Cortex of kidney (tissue), 1 donor: Measurements from ENCODE around the gene RCAN2.
"Not testable (repeated sequence)": the region's sequence is repeated elsewhere in the genome, so short reads cannot be mapped to it uniquely, and the experiment has no call there.

Experiments used
- DNase-seq: peaks from one replicate; lab custom pipeline; 2025; lab: John Stamatoyannopoulos, UW

Gene RCAN2

DNA sequence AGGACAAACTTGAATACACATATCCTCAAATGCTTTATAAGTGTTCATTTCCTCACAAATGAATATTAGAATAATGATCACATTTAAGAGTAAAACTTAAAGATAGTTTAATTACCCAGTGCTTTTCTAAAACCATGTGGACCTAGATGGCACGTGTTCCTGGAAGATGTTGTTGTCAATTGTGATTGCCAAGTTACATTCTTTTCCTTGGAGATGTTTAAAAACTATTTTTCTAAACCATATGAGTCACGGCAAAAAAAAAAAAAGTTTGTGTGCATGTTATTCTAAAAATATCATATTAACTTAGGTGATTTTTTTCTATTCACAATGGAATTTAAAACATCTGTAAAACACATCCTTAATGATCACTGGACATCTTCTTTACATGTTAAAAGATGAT, 51.1 kb downstream of the RCAN2 start:
- DNase-seq, result no peak

DNA sequence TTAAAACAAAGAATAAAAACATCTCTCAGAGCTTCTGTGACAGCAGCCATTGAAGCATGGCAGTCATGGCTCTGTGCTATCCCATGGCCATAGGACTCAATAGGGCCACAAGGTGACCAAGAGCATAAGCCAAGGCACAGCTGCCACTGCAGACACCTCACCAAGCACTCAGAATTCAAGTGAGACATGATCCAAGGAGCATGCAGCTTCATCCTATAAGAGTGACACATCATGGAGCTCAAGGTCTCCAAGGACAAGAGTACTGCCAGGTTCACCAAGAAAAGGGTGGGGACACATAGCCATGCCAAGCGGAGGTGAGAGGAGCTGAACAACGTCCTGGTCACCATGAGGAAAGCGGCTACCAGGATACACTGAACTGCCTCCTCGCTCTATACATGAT, 53.0 kb downstream of the RCAN2 start:
- no peak for DNase-seq

DNA sequence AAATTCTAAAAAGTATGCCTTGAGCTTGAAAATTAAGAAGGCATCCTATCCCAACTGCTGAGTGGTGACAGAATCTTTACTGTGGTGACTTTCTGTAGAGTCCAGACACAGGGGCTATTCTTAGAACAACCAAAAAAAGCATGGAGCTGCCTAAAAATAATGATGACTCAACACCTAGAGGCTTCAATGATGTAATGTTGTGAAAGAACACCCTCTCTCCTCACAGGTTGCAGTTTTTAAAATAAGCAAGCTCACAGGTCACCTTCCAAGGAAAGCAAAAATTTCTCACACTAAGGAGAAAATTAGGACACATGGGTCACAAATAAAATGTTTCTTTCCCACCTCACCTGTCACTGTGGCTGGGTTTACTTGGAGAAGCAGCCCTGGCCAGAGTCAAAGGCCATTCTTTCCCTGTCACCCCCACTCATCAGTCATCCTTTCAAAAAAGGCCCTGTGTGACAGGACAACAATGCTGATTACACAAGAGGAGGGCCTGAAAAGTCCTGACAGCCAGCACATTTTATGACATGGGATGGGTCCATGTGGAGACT, 53.5 kb downstream of the RCAN2 start:
- DNase-seq, result no peak

DNA sequence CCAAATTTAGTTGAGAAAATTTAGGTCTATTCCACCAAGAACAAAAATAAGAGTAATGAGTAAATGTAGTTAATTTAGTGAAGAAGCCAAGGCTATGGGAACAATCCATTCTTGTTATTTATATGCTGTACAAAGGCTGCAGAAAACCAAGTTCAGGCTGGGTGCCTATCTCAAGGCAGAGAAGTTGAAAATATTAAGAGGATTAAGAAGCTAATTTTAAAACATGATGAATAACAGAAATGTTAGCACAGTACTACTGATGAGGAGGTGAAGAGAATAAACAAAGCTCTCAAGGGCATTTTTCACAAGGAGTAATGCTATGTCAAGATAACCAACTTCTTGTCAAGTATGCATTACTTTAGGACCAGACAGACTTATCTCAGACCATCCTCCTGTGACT, 68.6 kb downstream of the RCAN2 start:
- no peak for DNase-seq

DNA sequence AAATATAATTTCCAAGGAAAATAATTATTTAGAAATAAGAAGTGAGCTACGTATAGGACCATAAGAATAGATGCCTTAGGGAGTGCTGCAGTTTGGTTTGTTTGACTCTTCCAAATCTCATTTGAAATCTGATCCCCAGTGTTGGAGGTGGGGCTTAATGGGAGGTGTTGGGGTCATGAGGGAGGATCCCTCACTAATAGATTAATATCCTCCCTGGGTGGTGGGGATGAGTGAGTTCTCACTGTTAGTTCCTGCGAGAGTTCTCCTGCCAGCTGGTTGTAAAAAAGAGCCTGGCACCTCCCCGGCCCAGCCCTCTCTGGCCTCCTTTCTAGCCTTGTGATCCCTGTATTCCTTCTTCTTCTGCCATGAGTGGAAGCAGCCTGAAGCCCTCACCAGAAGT, 69.3 kb downstream of the RCAN2 start:
- no peak for DNase-seq

DNA sequence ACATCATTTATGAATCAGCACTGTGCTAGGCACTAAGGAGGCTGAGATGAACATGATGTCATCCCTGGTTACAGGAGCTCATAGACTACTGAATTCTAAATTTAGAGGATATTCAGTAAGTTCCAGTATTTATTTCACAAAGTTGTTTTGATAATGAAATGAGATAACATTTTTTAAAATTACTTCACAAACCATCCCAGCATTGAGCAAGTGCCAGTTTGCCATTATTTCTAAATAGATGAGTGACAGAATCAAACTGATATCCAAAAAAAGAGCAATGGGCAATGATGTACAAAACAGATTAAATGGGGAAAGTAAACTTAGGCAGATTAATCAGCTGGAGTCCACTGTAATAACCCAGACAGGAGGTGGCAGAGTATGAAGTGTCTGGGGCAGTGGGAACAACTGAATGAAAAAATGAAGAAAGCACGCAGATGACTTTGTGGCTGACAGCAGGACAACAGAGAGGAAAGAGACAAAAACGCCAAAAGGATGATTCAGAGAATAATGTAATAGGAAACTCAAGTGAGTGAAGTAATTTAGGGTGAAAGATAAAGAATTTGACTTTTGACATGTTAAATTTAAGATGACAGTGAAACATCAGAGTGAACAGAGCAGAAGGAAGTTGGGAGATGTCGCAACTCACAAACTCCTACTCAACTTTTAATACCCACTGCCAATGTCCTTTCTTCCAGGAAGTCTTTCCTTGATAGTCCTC, 70.2 kb downstream of the RCAN2 start:
- no peak for DNase-seq

DNA sequence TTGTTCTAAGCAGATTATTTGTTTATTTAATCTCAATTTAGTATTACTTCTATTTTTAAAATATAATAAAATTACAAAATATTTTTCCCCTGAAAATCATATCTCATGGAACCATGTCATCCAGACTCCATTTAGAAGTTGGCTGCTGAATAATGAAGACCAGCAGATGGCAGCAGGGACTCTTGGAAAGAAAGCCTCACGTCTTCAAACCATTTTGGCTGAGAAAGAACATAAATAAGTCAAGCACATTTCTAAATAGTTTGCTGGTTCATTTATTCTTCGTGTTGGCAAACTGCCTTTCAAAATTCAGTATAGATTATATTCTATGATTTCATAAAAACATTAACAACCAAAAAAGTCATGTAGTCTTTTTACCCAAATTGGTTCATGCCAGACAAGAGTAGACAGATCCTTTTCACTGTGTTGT, 71.7 kb downstream of the RCAN2 start:
- DNase-seq, result no peak

DNA sequence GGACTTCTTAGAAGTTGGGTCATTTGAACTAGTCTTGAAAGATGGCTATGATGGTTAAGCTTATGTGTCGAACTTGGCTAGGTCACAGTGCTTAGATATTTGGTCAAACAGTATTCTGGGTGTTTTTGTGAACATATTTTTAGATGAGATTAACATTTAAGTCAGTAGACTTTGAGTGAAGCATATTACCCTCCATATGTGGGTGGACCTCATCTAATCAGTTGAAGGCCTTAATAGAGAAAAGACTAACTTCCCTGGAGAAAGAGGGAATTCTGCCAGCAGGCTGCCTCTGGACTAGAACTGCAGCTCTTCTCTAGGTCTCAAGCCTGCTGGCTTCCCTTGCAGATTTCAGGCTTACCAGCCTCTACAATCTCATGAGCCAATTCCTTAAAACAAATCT, 76.9 kb downstream of the RCAN2 start:
- no peak for DNase-seq

DNA sequence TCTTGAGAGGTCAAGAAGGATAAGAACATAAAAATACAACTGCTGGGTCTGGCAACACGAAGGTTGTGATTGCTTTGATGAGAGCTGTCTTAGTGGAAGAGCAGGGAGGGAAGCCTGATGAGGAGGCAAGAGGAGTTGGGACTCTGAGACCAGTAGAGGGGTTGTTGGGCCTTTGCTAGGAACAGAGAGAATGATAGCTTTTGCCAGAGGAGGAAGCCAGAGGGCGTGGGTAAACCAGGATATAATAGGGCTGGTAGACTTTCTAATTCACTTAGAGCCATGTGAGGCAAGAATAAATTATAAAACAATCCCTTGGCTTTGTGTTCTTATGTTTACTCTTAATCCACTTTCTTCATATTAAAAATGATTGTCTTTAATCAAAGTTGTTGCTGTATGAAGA, 78.6 kb downstream of the RCAN2 start:
- no peak for DNase-seq

DNA sequence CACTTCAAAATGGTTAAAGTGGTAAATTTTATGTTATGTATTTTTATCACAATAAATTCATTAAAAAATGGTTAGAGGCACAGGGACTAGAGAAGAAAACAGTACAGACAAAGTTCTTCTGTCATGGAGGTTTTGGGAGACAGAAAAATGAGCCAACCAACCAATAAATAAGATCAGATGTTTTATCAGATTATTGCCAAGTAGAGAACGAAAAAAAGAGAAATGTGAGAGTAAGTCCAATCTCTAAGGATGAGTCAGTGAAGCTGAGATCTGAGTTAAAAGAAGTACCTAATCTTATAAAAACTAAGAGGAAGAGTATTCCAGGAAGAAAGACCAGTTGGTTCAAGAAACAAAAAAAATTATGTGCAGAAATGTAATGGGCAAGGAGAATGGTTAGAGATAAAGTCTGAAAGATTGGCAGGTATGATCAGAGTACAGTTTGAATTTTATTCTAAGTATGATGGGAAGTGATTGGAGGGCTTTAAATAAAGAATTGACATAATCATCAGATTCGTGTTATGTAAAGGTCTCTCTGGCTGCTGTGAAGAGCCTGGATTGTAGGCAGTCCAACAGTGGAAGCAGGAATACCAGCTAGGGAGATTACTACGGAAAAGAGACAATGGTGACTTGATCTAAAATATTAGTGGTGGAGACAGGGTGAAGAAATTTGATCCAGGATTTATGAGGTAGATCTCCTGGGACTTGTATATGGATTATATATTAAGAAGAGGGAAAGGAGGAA, 79.6 kb downstream of the RCAN2 start:
- no peak for DNase-seq

DNA sequence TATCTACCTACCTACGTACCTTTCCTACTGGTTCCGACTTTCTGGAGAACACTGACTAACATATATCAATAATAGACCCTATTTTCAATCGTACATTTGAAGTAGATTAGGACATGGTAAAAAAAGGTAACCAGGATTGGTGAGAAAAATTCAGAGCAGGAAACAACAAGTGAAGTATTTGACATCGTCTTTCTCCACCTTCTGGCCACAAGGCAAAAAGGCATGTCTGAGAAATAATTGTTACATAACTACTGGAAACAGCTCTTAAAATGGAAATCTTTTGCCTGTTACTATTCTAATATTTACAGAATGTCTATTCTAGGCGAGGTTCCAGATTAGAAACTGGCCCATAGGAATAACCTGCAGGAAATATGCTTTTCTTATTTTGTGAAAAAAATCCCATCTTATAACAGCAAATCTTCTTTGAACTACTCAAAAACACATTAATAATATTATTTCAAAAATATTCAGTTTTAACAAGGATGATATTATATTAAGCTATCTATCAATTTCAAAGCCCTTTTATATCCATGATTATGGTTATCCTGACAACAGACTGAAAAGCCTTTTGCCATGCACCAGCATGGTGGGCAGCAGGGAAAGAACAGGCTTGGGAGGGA, 80.8 kb downstream of the RCAN2 start:
- no peak for DNase-seq

DNA sequence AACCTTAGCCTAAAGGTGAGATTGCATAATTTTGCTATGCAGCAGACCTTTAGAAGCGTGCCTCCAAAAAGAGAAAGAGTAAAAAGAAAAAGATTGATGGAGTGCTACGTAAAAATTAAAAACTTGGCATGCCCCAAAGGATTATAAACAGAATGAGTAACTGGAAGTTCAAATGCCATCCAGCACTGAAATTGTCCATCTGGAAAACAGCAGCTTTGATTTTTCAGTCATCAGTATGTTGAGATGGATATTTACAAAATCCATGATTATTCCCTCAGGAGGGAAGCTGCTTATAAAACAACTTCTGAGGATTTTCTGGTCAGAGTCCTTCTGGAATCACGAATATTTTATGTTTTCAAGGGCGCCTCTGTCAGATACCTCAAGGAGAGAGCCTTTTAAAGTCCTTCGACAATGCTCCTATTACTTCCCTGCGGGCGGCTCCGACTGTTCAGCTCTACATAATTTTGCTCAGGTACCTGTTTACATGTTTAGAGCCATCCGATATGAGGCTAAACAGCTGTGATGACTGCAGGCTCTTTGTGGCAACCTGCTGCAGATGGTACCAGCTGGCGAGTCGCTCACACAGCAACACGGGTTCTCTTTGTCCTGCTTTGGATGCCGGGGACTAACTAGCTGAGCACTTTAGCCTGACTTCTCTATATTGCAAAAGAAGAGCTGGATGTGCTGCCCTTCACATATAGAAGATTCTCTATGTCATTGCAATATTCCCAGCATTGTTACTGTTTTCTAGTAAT, 83.3 kb downstream of the RCAN2 start:
- DNase-seq, result no peak

DNA sequence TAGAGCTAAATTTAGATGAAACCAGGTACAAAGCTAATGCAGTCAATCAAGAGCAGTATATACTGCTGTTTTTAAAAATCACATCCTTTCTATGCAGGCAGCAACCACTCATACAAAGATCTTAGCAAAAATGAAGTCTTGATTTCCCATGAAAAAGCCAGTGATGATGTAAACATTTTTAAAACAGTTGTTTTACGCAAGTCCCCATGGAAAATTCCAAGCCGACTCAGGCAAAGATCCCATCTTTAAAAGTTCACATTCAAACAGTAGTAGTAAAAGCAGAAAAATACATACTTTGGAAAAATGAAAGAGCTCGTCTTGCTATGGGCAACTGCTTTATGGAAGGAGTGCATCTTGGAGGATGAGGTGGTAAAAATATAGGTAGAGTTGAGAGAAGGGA, 84.0 kb downstream of the RCAN2 start:
- DNase-seq, result no peak

DNA sequence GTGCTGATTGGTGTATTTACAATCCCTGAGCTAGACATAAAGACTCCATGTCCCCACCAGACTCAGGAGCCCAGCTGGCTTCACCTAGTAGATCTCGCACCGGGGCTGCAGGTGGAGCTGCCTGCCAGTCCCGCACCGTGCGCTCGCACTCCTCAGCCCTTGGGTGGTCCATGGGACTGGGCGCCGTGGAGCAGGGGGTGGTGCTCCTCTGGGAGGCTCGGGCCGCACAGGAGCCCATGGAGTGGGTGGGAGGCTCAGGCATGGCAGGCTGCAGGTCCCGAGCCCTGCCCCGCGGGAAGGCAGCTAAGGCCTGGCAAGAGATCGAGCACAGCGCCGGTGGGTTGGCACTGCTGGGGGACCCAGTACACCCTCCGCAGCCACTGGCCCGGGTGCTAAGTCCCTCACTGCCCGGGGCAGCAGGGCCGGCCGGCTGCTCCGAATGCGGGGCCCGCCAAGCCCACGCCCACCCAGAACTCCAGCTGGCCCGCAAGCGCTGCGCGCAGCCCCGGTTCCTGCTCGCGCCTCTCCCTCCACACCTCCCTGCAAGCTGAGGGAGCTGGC, 85.5 kb downstream of the RCAN2 start:
- not testable (repeated sequence) for DNase-seq

DNA sequence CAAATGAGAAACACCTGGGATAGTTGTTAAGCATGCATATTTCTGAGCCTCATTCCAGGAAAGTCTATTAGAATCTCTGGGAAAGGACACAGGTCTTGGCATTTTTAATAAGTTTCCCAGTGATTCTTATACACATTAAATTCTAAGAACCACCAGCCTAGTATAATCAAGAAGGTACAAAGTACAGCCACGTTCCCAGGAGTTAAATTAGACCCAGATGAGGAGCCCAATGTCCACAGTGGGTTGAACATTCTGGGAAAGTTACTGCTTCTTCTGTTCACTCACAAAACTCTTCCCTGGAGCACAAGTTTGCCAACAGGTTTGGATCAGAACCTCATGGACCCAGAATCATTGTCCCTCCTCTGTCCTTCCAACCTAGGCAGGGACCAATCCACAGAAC, 90.4 kb downstream of the RCAN2 start:
- no peak for DNase-seq

DNA sequence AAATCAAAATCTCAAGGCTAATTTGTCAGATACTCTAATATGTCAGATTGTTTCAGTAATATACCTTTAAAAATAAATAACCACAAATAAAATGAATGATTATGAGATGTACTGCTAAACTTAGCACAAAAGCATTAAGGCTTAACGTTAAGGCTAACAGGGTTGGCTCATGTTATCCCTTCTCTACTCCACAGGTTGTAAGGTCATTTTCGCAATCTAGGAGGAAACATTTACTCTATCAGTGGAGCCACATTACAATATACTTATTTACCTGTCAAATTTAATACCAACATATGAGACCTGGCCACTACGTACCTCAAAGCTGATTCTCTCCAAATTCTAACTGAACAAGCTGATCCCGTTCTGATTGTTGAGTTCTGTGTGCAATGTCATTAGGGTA, 95.7 kb downstream of the RCAN2 start:
- no peak for DNase-seq

DNA sequence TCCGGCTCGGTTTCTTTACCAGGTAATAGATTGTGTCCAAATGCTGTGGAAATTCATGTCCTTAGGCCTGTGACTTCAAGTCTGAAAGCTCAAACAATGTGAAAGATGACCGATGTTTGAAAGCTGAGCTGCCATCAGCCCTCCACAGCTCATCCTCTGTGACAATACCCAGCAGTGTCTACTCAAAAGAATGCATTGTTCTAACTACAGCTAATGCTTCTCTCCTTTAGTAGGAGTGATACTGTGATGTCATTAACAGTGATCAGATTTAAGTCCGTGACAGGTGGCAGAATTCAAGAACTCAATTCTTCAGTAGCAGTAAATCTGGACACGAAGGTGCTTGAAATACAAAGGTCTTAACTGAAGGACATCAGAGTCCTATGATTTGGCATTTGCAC, 97.3 kb downstream of the RCAN2 start:
- no peak for DNase-seq

DNA sequence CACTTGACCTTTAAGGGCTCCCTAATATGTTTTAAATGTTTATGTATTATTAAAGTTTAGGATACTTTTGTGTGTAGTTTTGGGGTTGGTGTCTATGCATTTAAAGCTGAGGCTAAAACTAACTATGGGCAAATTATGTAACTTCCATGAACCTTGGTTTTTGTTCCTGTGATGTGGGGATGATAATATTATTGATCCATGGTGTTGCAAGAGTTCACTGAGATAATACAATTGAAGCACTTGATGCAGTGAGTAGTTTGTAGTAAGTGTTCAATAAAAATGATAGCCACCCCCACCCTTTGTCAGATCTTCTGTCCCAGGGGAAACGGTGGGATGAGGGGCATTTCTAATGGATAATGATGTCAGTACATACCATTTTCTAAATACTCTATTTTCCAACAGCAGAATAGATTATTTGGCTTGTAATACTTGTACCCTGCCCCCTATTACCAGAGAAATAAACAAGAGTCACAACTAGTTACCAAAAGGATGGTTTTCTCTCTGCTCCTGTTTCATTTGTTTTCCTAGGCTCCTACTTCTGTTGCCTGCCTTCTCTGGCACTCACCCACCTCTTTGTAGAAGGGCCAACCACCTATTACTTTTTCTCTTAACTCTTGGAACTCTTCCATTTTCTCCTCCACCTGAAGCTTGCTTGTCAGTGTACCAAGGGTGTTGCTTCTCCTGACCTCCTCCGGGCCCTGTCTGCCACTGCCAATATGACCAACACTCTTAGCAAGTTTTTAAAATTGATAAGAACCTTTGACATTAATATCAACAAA, 97.9 kb downstream of the RCAN2 start:
- DNase-seq, result no peak

DNA sequence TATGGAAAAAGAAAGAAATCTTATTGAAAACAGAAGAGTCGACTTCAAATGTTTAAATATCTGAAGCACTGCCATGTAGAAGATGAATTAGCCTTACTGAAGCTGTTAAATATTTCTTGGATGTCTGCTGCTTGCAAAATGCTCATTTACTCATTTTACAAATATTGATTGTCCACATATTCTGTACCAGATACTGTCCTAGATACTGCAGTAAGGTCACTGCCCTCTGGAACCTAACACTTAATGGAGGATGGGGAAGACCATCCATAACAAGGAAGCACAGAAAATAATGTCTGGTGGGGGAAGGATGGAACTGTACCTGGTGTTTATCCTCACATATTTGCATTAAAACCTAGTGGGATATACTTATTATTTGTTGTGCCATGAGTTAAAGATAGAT, 99.0 kb downstream of the RCAN2 start:
- DNase-seq, result no peak

DNA sequence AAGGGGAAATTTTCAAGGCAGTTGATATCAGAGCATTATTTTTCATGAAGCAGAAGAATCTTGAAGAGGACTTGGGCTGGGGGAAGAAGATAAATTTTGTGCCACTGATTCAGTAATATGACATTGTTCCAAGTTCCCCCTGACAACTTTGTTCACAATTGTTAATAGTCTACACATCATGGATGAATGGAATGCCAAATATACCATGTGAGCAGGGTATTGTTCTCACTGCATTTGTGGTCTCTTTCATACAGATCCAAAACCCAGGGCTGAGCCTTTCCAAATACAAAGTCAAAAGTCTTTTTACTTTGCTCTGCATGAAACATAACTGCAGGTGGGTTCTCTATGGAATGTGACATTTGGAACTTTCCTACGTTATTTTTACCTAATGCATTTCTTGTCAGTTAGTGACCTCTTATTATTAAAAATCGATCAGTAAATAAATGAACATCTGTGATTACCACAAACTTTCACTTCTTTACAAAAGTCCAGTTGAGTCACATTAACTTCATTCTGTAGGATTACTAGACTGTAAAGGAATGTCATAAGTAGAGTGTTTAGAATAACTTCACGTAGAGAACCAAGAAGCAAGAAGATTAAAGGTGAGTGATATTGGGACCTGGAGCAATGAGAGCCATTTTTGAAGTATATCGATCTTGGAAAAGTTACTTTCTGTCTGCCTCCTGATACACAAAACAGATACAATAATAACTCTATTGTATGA, 100.9 kb downstream of the RCAN2 start:
- no peak for DNase-seq
